HepG2 (cell line): ENCODE results near the gene MTX1. TPM values are rescaled to one million over a fixed set of nuclear protein-coding genes. Genes with fewer than 3 reads are reported as not detected.

ENCODE experiments used
- AGO1 ChIP-seq: fragments of 200-400 bp; formaldehyde crosslinking; IDR thresholded peaks from 2 replicates; pipeline ENCODE4 v1.6.1; 2017; ENCODE audit warnings: mild to moderate bottlenecking, low read depth, low read length, moderate library complexity; ENCODE audit not compliant: poor library complexity, severe bottlenecking
- CBFB ChIP-seq: sonication (generic); formaldehyde crosslinking; IDR thresholded peaks from 2 replicates; pipeline ENCODE4 v1.4.0; 2020; ENCODE audit warnings: missing genetic modification reagents
- FOXC1 ChIP-seq: sonication (generic); formaldehyde crosslinking; IDR thresholded peaks from 2 replicates; pipeline ENCODE4 v1.8.0; 2022; ENCODE audit warnings: mild to moderate bottlenecking, missing genetic modification reagents, borderline replicate concordance
- HOXA5 ChIP-seq: sonication (generic); formaldehyde crosslinking; IDR thresholded peaks from 2 replicates; pipeline ENCODE4 v1.4.0; 2020; ENCODE audit warnings: missing genetic modification reagents
- NFIB ChIP-seq: sonication (generic); formaldehyde crosslinking; IDR thresholded peaks from 2 replicates; pipeline ENCODE4 v1.9.0; 2021; ENCODE audit warnings: missing genetic modification reagents, mild to moderate bottlenecking, borderline replicate concordance
- PAF1 ChIP-seq: IDR thresholded peaks from 2 replicates; pipeline ENCODE4 v1.6.1; 2016; ENCODE audit warnings: missing genetic modification reagents, missing compliant biosample characterization
- POGK ChIP-seq: sonication (generic); formaldehyde crosslinking; conservative IDR thresholded peaks from 2 replicates; pipeline ENCODE4 v1.8.0; 2022; ENCODE audit warnings: mild to moderate bottlenecking, moderate library complexity, missing genetic modification reagents
- RBM22 ChIP-seq: fragments of 200-400 bp; formaldehyde crosslinking; optimal IDR thresholded peaks from 2 replicates; pipeline ENCODE3; 2017; ENCODE audit warnings: mild to moderate bottlenecking, low read length, moderate library complexity
- SSRP1 ChIP-seq: IDR thresholded peaks from 2 replicates; pipeline ENCODE4 v1.6.1; 2016; ENCODE audit warnings: control low read depth
- TOE1 ChIP-seq: sonication (generic); formaldehyde crosslinking; IDR thresholded peaks from 2 replicates; pipeline ENCODE4 v1.4.0; 2020; ENCODE audit warnings: mild to moderate bottlenecking, missing genetic modification reagents
- TP53 ChIP-seq: sonication (generic); formaldehyde crosslinking; conservative IDR thresholded peaks from 2 replicates; pipeline ENCODE4 v1.4.0; 2020; ENCODE audit warnings: missing genetic modification reagents
- ZBTB46 ChIP-seq: sonication (generic); formaldehyde crosslinking; IDR thresholded peaks from 2 replicates; pipeline ENCODE4 v1.4.0; 2020; ENCODE audit warnings: mild to moderate bottlenecking, missing genetic modification reagents, borderline replicate concordance
- ZKSCAN1 ChIP-seq: fragments of 150-350 bp; IDR thresholded peaks from 2 replicates; pipeline ENCODE4 v1.6.1; 2014; ENCODE audit warnings: low read length
- ZNF124 ChIP-seq: sonication (generic); formaldehyde crosslinking; IDR thresholded peaks from 2 replicates; pipeline ENCODE4 v1.4.0; 2020; ENCODE audit warnings: missing genetic modification reagents
- ZNF546 ChIP-seq: sonication (generic); formaldehyde crosslinking; conservative IDR thresholded peaks from 2 replicates; pipeline ENCODE4 v1.8.1; 2023; ENCODE audit warnings: mild to moderate bottlenecking, missing genetic modification reagents
- ZNF549 ChIP-seq: sonication (generic); formaldehyde crosslinking; IDR thresholded peaks from 2 replicates; pipeline ENCODE4 v1.5.0; 2020; ENCODE audit warnings: missing genetic modification reagents
- ZNF770 ChIP-seq: sonication (generic); formaldehyde crosslinking; IDR thresholded peaks from 2 replicates; pipeline ENCODE4 v1.5.0; 2020; ENCODE audit warnings: mild to moderate bottlenecking, missing genetic modification reagents
- ZNF83 ChIP-seq: sonication (generic); formaldehyde crosslinking; IDR thresholded peaks from 2 replicates; pipeline ENCODE4 v1.4.0; 2020; ENCODE audit warnings: missing genetic modification reagents, mild to moderate bottlenecking, borderline replicate concordance
- polyA plus RNA-seq, 8 experiments: library from polyadenylated mRNA; depleted of rRNA in 3 of 8; stranded (reverse) in 7 of 8; unstranded in 1 of 8; fragments of >200 nt; fragmentation: Illumina TruSeq in 4 of 8; extraction: Trizol in 4 of 8; gene quantifications; 2 replicates each; pipeline versions ENCODE4 v1.2.1 to v1.2.3, GENCODE V29; 2011 to 2016; ENCODE audit warnings: low read depth in 4 of 8, missing spikeins in 1 of 8, mixed read lengths in 1 of 8; ENCODE audit not compliant: insufficient read depth in 1 of 8
- total RNA-seq, 5 experiments: library from RNA; depleted of rRNA; stranded (reverse); fragments of >200 nt; fragmentation: Illumina TruSeq; extraction: Trizol; gene quantifications; 2 replicates each; pipeline ENCODE4 v1.2.3, GENCODE V29; 2016; ENCODE audit warnings: low read depth in 1 of 5
- TF ChIP-seq, protein P1 (sequence below): IDR thresholded peaks from 2 replicates; pipeline ENCODE4 v1.6.1; 2018; ENCODE audit warnings: missing genetic modification reagents
- TF ChIP-seq, protein P2 (sequence below): sonication (generic); formaldehyde crosslinking; IDR thresholded peaks from 2 replicates; pipeline ENCODE4 v1.5.1; 2020; ENCODE audit warnings: missing genetic modification reagents, mild to moderate bottlenecking, borderline replicate concordance
- TF ChIP-seq, protein P3 (sequence below): sonication (generic); formaldehyde crosslinking; IDR thresholded peaks from 2 replicates; pipeline ENCODE4 v1.9.0; 2021; ENCODE audit warnings: missing genetic modification reagents, borderline replicate concordance

MTX1 gene
- total and polyA plus RNA-seq, 2 of the 13 experiments (the other 11 are each of a cell fraction or from before 2014, with no cell fraction given) = 64.5 to 72.6 TPM

- peak; percentile 63; the same call in 1 of the 2 replicates for TF ChIP-seq POGK (CRISPR knock-in tag)
- 0 out of 2 replicates have a peak, but pooled peaks have one; percentile 9 for TF ChIP-seq ZNF83 (CRISPR knock-in tag)
- no peak for TF ChIP-seq SSRP1
- TF ChIP-seq RBM22 = no peak
- TF ChIP-seq ZNF549 (CRISPR knock-in tag) = no peak
- TF ChIP-seq AGO1 = peak; percentile 90
- 0 out of 2 replicates have a peak, but pooled peaks have one; percentile 46 for TF ChIP-seq TP53 (CRISPR knock-in tag)
- peak; percentile 60; the same call in 1 of the 2 replicates for TF ChIP-seq CBFB (CRISPR knock-in tag)
- peak; percentile 73; the same call in 1 of the 2 replicates for TF ChIP-seq HOXA5 (CRISPR knock-in tag)
- TF ChIP-seq ZBTB46 = no peak
- no peak for TF ChIP-seq PAF1 (CRISPR knock-in tag)
- TF ChIP-seq ZNF770 (CRISPR knock-in tag) = no peak
- TF ChIP-seq, protein P1, sequence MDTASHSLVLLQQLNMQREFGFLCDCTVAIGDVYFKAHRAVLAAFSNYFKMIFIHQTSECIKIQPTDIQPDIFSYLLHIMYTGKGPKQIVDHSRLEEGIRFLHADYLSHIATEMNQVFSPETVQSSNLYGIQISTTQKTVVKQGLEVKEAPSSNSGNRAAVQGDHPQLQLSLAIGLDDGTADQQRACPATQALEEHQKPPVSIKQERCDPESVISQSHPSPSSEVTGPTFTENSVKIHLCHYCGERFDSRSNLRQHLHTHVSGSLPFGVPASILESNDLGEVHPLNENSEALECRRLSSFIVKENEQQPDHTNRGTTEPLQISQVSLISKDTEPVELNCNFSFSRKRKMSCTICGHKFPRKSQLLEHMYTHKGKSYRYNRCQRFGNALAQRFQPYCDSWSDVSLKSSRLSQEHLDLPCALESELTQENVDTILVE = peak; percentile 91; the same call in 1 of the 2 replicates
- no peak for TF ChIP-seq ZKSCAN1
- peak; percentile 40; the same call in 1 of the 2 replicates for TF ChIP-seq FOXC1 (CRISPR knock-in tag)
- TF ChIP-seq, protein P2, sequence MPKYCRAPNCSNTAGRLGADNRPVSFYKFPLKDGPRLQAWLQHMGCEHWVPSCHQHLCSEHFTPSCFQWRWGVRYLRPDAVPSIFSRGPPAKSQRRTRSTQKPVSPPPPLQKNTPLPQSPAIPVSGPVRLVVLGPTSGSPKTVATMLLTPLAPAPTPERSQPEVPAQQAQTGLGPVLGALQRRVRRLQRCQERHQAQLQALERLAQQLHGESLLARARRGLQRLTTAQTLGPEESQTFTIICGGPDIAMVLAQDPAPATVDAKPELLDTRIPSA (CRISPR knock-in tag) = no peak
- no peak for TF ChIP-seq NFIB (CRISPR knock-in tag)
- TF ChIP-seq ZNF124 (CRISPR knock-in tag) = no peak
- TF ChIP-seq TOE1 = no peak
- TF ChIP-seq ZNF546 (CRISPR knock-in tag) = 0 out of 2 replicates have a peak, but pooled peaks have one; percentile 32
- TF ChIP-seq, protein P3, sequence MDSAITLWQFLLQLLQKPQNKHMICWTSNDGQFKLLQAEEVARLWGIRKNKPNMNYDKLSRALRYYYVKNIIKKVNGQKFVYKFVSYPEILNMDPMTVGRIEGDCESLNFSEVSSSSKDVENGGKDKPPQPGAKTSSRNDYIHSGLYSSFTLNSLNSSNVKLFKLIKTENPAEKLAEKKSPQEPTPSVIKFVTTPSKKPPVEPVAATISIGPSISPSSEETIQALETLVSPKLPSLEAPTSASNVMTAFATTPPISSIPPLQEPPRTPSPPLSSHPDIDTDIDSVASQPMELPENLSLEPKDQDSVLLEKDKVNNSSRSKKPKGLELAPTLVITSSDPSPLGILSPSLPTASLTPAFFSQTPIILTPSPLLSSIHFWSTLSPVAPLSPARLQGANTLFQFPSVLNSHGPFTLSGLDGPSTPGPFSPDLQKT (CRISPR knock-in tag) = no peak
These were observed 35.6 kb upstream of the MTX1 start, which contains the start of gene KRTCAP2 (continued) for GRCh38 chr1:155172732-155173477.
